ENCODE measurements around the gene SLC10A6. TPM values are rescaled to one million over a fixed set of nuclear protein-coding genes. Genes with fewer than 3 reads are reported as not detected.

SLC10A6 gene
- total and polyA plus RNA-seq, 2 donors (not counting 3 experiments of a cell fraction or from before 2014, with no cell fraction given), result 0.04 TPM; not detected in 1

Other genes starting within 250 kb of the SLC10A6 start
- gene C4orf36, start 43.0 kb upstream of the SLC10A6 start, total RNA-seq, result 0.66 TPM in 1 of 2 replicates, not detected in the other
- not detected in 2 replicates for gene C4orf36, start 43.0 kb upstream of the SLC10A6 start, polyA plus RNA-seq
- 80.7 and 106 TPM in 2 replicates for gene AFF1, start 85.6 kb upstream of the SLC10A6 start, total RNA-seq
- 18.6 and 26.2 TPM in 2 replicates for gene AFF1, start 85.6 kb upstream of the SLC10A6 start, polyA plus RNA-seq

All from endothelial cell of umbilical vein (primary cell).